Umbilical cord (tissue), 2 donors: ENCODE results near the gene ADAMTS7. TPM values are rescaled to one million over a fixed set of nuclear protein-coding genes. Genes with fewer than 3 reads are reported as not detected.
"Not testable (repeated sequence)": the region's sequence is repeated elsewhere in the genome, so short reads cannot be mapped to it uniquely, and the experiment has no call there.

Experiments used
- DNase-seq: peaks from one replicate; pipeline ENCODE4 v3.0.0-alpha.2; 2015; ENCODE audit warnings: low spot score
- total RNA-seq: library from RNA; depleted of rRNA; stranded (reverse); fragments of >200 nt; gene quantifications from one replicate; pipeline ENCODE4 v1.2.3, GENCODE V29; 2014; ENCODE audit warnings: low replicate concordance; ENCODE audit not compliant: insufficient read depth

Gene ADAMTS7
- total RNA-seq, 1 donor from 2014 or later = 2.4 TPM

- DNase-seq = not testable (repeated sequence)
These were observed 58.0 kb downstream of the ADAMTS7 start for GRCh38 chr15:78753359-78753659.

- no peak for DNase-seq
These were observed 58.5 kb downstream of the ADAMTS7 start for GRCh38 chr15:78752492-78753358.

GRCh38 chr15:78751602-78751979, 59.7 kb downstream of the ADAMTS7 start:
- DNase-seq = no peak

- DNase-seq = peak; percentile 76
These were observed 60.2 kb downstream of the ADAMTS7 start for GRCh38 chr15:78750974-78751601.

GRCh38 chr15:78750566-78750965, 60.7 kb downstream of the ADAMTS7 start:
- DNase-seq = no peak

GRCh38 chr15:78749831-78750230, 61.4 kb downstream of the ADAMTS7 start:
- DNase-seq = no peak

- DNase-seq = not testable (repeated sequence)
These were observed 63.4 kb downstream of the ADAMTS7 start for GRCh38 chr15:78747877-78748276.

GRCh38 chr15:78741674-78742073, 69.6 kb downstream of the ADAMTS7 start:
- DNase-seq = not testable (repeated sequence)

GRCh38 chr15:78740904-78741274, 70.4 kb downstream of the ADAMTS7 start:
- DNase-seq = no peak

- no peak for DNase-seq
These were observed 71.0 kb downstream of the ADAMTS7 start for GRCh38 chr15:78739996-78740903.

- DNase-seq = no peak
These were observed 72.1 kb downstream of the ADAMTS7 start for GRCh38 chr15:78739206-78739605.

- peak; percentile 25 for DNase-seq
These were observed 73.2 kb downstream of the ADAMTS7 start for GRCh38 chr15:78737931-78738558.

- no peak for DNase-seq
These were observed 74.0 kb downstream of the ADAMTS7 start for GRCh38 chr15:78737187-78737820.

GRCh38 chr15:78736286-78736685, 75.0 kb downstream of the ADAMTS7 start:
- DNase-seq = not testable (repeated sequence)

- no peak for DNase-seq
These were observed 76.7 kb downstream of the ADAMTS7 start for GRCh38 chr15:78734451-78735064.

- DNase-seq = no peak
These were observed 78.6 kb downstream of the ADAMTS7 start for GRCh38 chr15:78732634-78733033.

GRCh38 chr15:78730955-78731354, 80.3 kb downstream of the ADAMTS7 start:
- no peak for DNase-seq

GRCh38 chr15:78728427-78728826, 82.8 kb downstream of the ADAMTS7 start:
- not testable (repeated sequence) for DNase-seq

- no peak for DNase-seq
These were observed 83.7 kb downstream of the ADAMTS7 start for GRCh38 chr15:78727561-78727960.

- DNase-seq = no peak
These were observed 84.3 kb downstream of the ADAMTS7 start for GRCh38 chr15:78726870-78727551.
